HCEC 1CT (cell line): Measurements from ENCODE around the gene PTPRE.

Experiments
- DNase-seq: peaks from one replicate; pipeline ENCODE4 v3.0.0-alpha.2; 2017

PTPRE gene

DNA sequence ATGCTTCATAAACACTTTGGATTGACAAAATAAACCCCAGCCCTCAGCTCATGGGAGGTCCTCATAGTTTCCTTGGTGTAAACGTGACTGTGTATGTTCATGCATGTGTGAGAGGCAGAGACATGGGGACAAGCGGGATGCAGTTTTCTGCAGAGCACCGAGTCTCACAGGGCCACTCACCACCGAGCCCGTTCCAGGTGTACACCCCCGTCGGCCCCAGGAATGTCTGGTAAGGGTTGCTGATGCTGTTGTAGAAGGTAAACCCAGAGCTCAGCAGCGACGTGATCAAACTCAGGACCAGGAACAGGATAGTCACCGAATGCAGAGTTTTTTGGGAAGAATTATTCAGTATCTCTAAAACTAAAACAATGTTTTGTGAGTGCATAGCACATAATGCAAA lies 23.4 kb upstream of the PTPRE start:
- DNase-seq, result no peak

DNA sequence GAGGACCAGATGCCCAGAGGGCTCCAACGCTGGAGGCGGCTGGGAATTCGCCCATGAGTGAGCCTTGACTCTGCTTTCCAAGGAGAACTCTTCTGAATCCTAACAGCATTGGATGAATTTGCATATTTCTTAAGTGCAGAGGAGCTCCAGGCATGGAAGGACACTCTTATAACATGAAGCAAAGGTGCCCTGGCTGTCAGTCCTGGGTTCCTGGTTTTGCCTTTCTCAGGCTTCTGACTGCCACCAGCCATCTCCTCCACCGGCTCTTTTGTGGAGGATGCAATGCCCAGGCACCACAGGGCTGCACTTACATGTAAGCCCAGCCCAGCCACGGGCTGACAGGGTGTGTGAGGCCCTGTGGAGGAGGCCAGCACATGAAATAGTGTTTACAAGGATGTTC lies 22.4 kb upstream of the PTPRE start:
- no peak for DNase-seq

DNA sequence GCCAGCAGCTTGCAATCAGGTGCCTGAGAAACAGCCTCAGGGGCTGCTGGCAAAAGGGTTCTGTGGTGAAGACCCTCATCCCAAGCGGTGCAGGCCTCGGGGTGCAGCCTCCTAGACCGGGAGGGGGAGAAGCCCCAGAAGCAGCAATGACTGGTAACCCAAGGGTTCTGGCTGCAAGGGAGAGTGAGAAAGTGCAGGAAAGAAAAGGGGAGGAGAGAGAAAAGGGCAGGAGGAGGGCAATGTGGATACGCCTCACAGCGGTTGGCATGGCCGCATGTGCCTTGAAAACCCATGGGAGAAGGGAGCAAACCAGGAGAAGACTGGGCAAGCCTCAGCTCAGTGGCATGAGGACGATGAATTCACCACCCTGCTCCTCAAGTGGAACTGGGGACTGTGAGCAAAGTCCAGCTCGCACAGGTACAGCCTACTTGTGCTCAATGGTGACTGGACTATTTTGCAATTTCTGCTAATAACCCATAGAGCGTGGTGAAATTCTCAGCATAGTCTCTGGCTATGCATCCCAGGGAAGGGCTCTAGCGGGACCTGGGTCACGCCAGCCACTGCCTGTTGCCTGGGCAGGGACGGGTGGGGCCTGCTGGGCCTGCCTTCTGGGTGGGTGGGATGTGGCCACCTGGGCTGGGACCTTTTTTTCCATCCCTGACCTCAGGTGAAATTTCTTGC lies 20.4 kb upstream of the PTPRE start:
- no peak for DNase-seq

DNA sequence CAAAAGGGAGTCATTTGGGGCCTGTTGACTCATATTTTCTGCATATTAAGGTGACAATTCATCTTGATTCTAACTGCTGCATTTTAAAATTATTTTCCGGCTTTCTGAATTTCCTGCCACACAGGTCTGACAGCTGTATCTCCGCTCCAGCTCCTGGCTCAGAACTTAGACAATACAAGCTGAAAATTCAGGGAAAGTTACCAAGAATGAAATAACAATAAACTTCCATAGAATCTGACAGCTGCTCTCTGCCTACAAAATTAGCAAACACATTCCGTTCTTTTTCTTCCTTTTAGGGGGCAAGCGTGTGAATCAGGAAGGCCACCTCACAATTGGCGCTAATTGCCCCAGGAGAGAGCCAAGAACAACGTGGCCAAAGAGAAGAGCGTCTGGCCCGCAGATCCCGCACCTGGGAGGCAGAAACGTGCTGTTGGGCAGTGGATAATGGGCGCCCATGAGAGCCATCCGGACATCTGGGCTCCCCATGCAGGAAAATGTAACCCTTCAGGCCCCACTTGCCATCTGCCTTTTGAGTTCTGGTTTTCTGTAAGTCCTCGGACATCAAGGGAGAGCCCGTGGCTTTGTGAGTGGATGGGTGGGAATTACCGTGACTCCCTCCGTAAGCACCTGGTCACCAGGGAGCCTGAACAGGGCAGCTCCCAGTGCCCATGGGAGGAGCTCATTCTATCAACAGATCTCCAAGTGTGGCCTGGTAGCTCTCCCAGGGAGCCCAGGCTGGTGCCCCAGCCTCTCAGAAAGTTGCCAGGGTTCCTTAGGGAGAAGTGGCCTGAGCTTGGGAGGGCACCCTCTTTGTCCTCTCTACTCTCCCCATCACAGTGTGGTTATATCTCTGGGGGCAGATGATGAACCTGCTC lies 19.1 kb upstream of the PTPRE start:
- no peak for DNase-seq

DNA sequence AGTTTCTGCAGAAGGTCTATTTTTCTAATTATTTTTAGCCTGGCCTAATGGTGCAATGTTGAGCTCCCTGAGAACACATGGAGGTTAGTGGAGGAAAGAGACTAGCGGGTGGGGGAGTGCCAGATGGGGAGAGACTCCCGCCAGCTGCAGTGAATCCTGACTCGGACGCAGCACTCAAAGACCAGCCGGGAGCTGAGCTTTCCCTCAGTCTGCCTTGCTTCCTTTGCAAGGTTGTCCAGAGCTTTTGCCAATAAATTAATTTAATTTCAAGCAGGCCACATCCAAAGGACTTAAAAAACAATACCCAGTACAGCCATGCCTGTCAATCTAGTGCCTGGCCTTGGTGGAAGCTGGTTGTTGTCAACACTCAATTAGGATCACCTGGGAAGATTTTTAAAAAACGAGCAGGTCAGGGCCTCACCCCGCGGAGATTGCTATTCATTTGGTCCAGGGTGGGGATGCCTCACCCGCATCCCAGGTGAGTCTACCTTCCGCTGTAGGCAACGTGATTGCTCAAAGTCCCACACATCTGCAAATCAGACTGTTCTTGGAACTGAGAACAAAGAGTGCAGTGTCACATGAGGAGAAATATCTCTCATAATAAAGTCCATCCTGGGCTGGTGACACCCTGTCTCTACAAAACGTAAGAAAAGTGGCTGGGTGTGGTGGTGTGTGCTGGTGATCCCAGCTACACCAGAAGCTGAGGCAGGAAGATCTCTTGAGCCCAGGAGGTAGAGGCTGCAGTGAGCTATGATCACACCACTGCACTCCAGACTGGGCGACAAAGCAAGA lies 18.2 kb upstream of the PTPRE start:
- DNase-seq, result no peak

DNA sequence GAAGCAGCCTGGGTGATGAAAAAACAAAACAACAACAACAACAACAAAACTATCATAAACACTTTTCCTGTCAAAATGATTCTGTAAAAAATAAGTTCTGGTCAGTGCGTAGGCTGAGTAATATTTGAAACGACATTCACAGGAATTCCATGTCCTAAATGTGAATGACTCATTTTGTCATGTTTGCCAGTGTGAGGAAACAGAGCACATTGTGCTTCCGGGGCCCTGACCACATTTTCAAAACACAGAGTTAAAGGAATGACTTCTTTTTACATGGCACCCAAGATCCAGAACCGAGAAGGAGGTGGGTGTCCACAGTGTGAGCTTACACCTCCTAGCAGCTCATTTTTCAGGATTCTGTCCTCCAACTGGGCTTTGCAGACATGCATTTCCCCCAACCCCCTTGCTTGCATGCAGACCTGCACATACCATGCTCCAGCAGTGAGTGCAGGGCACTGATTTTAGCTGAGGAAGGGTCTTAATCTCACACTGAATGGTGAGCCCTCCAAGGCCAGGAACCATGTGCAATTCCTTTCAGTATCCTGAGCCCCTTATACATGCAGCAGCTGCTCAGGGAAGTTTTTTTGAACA lies 17.2 kb upstream of the PTPRE start:
- DNase-seq, result no peak

DNA sequence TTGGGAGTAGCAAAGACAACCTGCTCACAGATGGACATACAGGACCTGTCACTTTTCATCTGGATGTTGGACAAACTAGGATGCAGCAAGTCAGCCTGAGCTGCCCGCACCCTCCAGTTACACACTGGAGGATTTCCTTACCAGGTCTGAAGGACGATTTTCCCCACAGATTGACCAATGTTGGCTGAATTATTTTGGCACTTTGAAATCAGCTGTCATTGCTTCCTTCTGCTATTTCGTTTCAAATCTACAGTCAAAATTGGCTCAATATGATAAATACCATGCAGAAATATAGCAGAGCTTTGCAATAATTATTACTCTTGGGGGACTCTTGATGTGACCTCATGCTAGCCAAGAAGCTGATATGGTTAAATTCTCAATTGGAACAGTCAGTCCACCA lies 16.7 kb upstream of the PTPRE start:
- no peak for DNase-seq

DNA sequence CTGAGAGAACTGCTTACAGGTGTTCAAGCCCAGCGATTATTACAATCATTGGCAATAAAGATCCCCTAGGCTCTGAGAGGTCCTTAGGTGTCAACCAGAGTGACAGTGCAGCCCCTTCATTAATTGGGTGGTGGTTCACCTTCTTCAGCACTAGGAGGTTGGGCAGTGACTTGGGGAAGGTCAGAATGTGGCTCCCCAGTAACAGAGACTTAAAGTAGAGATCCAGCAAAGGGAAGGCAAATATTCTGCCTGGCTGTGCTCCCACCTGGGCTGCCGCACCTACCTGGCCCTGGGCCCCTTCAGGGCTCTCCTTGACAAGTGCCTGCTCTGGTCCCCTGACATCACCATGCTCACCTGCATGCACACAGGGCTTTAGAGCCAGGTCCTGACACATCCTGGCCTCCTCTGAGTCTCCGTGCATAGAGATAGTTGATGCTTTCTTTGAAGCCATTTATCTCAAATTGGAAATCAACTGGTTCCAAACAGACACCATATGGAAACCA lies 16.0 kb upstream of the PTPRE start:
- DNase-seq, result no peak

DNA sequence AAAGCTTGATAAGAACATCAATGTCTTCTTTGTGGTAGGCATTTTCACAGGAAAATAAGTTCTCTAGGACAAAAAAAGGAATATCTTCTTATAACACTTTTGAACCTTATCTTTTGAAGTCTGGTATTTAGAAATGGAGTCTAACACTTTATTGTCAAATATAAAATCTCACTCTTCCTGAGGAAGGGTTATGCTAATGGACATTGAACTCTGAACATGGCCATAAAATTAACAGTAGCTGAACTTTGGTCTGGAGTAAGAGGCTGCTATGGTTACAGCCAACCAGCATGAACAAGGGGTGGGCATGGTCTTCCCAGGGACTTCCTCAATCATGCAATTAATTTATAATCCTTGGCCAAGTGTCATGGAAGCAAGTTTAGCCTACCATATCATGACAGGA lies 14.2 kb upstream of the PTPRE start, which contains the start of gene CLRN3:
TSS of gene CLRN3 (minus strand) at position 199 of the 400 bp plus-strand sequence. CDS start at position 42, 157 bp downstream.
- DNase-seq, result no peak

DNA sequence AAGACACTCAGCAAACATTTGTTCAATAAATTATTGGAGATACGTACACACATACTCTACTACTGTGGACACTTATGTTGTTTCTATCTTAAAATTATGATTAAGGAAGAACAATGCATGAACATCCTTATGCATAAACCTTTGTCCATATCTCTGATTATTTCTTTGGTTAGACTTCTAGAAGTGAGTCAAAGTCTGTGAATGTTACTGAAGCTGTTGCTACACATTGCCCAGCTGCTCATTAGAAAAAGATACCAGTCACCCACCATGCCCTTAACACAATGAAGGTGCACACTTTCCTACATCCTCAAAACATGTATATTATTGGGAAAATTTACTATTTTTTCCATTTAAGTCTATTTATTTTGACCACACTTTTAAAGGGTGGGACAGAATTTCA lies 12.8 kb upstream of the PTPRE start:
- DNase-seq, result no peak

DNA sequence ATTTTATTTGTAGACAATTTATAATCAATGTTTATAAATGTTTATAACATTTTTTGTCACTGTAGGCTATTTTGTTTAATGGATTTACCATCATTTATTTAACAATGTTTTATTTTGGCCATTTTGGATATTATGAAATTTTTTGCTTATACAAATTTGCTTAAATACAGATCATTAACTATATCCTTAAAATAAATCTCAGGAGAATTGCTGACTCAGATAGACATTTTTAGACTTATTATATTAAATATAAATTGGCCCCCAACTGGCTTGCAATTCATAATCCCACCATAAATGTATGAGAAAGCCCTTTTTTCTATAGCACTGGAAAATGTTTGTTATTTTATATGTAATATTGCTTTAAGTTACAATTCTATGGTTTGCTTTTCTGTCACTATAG lies 10.3 kb upstream of the PTPRE start:
- no peak for DNase-seq

DNA sequence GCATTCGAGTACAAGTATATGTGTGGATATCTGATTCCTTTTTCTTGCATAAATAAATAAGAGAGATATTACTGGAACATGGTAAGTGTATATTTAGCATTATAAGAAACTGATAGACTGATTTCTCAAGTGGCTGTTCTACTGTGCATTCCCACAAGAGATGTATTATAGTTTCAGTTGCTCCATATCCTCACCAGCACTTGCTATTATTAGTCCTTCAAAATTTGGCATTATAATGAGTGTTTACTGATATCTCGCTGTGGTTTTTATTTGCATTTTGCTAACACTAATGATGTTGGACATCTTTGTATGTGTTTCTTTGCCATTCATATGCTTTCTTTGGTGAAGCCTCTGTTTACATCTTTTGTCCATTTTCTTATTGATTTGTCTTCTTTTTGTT lies 9.7 kb upstream of the PTPRE start:
- no peak for DNase-seq

DNA sequence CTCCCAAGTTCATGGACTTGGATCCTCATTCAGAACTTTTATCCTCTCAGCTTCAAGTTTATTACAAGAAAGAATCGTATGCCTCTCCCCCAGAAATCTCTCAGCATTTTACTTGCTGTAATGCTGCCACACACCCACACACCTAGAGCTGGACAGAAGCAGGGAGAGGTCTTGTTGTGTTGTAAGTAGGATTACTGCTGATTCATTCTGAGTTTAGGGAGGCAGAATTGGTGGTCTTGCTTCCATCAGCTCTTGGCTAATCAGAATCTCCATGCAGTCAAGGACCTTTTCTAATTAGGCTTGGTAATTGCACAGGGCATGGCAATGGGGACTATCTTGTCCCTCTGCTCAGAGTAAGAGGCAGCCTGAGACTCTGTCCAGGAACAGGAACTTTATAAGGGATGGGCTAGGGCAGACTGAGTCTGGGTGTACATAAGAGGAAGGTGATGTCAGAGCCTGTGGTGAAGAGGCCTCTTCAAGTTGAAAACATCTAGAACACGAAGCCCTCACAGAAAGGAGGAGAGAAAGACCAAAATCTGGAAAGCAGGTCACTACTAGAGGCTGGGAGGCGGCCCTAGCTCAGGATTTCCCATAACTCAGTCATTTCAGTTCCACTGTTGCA lies 7.0 kb upstream of the PTPRE start:
- DNase-seq, result no peak

DNA sequence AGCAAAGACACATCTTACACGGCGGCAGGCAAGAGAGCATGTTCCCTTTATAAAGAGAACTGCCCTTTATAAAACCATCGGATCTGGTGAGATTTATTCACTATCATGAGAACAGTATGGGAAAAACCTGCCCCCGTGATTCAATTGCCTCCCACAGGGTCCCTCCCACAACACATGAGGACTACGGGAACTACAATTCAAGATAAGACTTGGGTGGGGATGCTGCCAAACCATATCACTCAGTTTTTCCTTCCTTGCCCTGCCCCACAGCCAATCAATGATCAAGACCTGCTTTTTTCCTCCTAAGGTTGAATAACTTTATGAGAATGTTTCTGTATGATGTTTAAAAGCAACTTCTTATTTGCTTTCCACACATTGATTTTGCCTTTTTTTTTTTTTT lies 3.1 kb upstream of the PTPRE start:
- DNase-seq, result no peak

DNA sequence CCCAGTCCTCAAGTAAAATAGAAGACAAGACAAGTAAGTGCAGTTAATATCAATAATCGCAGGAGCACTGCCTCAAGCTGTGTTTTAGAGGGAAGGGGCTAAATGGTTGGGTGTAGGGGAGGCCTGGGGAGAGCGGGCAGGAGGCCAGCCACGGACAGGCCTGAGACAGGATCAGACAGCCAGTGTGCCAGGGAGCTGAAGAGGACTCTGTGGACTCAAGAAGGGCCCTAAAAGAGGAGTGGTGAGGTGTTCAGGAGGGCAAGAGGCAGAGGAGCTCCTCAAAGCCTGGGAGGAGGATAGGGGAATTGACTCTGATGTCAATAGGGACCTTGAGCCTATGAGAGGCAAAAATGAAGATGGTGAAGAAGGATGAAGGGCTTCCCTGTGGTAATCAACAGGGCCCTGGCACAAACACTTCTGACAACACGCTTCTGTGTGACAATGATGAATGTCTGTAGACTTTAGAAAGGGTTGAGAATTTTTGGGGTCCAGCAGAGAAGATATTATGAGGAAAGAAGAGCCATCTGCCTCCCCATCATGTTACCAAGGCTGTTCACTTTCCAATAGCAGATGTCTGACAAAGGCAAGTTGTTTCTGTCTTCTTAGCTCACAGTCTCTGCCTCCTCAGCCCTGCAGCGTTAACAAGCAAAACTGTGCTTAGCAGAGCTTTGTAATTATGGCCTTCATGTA lies 2.4 kb upstream of the PTPRE start:
- DNase-seq, result no peak

DNA sequence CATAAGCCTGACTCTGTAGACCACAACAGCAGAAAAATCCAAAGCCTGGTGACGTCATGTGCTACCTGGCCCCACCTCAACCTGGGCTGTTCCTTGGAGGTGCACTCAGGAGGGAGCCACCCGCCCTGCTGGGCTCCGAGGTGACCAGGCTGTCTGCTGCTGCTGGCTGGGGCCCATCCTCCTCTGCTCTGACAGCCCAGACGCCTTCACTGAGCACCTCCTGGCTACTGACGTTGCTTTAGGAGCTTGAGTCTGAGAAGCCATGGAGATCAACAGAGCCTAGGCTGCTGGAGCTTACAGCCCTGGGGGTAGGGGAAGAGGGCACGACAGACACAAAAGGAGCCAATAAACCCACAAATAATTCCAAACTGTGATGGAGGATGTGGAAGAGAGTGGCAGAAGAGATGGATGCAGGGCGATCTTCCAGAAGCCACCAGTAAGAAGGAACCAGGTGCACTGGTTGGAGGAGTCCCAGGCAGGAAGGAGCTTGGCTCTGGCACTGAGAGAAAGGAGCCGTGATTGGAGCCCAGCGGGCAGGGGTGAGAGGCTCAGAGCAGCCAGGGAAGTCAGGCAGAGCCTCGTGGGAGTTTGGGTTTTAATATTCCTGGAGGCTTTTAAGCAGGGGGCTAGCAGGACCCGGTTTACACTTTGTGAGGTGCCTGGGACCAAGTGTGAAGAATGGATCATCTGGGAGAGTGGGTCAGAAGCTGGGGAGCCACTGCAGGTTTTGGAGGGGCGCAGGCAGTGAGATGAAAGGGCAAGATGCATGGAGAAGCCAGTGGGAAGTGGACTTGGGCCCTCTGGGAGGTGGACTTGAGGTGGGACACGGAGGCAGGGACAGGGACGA lies 1.7 kb upstream of the PTPRE start:
- no peak for DNase-seq

DNA sequence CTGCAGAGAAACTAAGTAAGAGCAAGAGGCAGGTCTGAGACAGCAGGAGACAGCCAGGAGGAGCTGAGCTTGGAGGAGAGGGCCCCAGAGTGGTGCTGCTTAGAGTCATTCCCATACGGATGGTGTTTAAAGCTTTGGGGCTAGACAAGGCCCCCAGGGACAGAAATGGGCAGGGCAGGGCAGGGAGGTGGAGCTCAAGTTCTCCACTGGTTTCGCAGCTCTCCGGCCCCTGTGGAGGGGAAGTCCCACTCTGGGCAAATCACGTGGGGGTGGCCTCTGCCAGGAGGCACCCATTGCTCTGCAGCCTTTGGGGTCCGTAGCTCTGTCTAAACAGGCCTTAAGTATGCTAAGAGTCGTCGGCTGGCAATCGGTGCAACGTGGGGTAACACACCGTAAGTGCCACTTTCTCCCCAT lies 1.0 kb upstream of the PTPRE start:
- no peak for DNase-seq

DNA sequence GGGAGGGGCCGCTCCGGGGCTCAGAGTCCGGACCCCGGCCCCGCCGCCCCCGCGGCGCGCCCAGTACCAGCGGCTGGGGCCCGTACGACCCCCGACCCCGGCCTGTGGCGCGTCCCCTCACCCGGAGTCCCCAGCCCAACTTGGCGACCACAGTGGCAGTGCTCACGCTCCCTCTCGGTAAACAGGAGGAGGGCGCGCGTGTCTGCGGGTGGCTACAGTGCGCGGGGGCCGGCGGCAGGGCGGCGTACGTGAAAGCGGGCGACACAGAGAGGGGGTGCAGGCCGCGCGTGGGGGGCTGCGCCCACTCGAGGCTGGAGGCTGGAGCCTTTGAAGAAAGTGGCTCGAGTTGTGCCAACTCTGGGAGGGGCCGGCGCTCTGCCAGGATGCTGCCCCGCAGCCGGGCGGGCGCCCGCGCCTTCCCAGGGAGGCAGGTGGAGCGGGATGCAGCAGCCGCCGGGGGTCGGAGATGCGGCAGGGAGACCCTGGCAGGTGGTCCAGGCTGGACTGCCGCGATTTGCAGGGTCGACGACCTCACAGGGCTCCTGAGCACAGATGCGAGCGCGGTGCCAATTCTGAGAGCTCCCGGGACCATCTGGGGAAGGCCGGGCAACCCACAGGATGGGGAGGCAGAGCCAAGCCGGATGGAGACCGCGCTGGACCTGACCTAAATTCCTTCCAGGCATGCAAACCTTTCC lies 655 bp downstream of the PTPRE start:
- no peak for DNase-seq

DNA sequence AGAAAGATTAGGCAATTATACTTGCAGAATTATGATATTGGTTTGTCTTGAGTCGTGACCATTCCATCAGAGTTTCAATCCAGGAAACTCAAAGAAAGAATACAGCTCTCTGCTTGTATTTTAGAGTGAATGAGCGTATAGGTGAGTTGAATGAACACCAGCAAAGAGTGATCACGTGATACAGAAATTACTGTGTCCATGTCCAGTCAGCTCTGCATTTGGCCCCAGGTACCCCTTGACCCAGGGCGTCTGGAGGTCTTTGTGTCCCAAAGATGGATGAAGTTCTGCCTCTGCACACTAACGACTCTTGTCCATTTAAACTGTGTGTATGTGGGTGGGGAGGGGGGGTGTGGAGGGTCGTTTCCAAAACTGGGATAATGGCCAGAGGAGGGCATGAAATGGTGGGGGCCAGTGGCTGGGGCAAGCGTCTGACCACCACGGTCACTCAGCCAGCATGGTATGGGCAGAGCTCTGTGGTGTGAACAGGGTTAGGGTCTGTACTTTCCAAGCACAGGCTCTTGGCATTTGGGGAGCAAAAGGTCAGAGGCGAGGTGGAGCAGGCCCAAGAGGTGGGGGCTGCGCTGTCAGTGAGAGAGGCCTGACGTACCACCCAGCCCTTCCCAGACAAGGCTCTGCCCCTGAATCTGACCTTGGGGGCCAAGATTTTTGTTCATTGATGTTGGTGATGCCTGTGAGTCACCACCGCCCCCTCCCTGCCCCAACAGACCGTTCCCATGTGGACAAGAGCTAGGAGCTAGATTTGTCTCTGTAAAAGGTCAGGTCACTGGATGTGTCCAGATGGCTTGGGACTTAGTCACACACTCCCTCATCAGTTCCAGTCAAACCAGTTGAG lies 1.4 kb downstream of the PTPRE start:
- no peak for DNase-seq

DNA sequence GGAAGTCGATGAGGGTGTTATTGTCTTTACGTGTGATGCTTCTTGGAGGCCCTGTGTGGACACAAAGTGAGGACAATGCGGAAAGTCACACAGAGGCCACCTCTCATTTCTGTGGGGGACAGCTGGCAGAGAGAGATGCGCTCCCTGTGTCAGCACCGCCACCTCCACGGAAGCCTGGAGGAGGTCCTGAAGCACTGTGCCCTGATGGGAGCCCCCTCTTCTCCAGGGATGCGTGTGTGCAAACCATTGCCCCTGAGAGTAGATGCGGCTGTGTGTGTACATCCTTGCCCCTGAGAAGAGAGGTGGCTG lies 2.0 kb downstream of the PTPRE start:
- DNase-seq, result no peak
